OCI-LY1 (cell line): ENCODE results near the gene HEY2.

Experiments used
- EZH2 ChIP-seq: fragments of 200-600 bp; sonication (generic), shearing (Covaris generic); IDR thresholded peaks from 2 replicates; pipeline ENCODE4 v1.8.0; 2017; ENCODE audit warnings: borderline replicate concordance, mixed run types, mild to moderate bottlenecking, antibody characterized with exemption, low read length, moderate library complexity, mixed read lengths
- TF ChIP-seq, protein P1 (sequence below): fragments of 200-600 bp; sonication (generic), shearing (Covaris generic); IDR thresholded peaks from 2 replicates; pipeline ENCODE4 v1.5.1; 2017; ENCODE audit warnings: mild to moderate bottlenecking, antibody characterized with exemption, low read length, moderate library complexity, mixed read lengths

DNA sequence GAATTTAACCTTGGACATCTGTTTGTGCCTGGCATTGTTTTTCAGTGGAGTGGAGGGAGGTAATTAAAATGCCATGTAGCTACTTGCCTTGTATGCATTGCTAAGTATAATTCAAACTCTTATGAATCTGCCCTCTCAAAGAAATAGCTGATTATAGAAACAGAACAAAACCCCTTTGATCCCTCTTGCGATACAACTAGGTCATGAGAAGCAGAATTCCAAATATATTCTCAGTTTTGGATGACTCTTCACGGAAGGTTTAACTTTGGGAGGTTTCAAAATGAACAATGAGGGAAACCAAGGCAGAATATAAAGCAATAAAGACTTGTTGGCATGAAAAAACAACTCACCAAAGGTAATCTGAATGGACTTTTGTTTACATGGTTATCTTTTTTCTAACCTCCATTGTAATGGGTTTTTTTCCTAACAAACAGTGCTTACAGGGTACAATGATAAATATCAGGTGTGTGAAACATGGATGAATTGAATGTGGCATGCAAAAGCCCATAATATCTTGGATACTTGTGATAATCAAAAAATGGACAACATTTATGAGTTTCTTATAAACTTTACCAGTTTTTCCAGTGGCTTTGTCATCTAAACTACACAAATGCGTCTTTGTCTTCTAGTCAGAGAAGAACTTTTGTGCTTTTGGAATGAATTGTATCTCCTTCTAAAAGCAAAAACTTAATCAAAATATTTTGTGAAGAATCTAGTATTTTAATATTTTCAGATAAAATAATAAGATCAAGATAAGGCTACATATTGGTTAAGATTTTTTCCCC, 15.7 kb upstream of the HEY2 start:
- no peak for TF ChIP-seq EZH2
- TF ChIP-seq, protein P1, sequence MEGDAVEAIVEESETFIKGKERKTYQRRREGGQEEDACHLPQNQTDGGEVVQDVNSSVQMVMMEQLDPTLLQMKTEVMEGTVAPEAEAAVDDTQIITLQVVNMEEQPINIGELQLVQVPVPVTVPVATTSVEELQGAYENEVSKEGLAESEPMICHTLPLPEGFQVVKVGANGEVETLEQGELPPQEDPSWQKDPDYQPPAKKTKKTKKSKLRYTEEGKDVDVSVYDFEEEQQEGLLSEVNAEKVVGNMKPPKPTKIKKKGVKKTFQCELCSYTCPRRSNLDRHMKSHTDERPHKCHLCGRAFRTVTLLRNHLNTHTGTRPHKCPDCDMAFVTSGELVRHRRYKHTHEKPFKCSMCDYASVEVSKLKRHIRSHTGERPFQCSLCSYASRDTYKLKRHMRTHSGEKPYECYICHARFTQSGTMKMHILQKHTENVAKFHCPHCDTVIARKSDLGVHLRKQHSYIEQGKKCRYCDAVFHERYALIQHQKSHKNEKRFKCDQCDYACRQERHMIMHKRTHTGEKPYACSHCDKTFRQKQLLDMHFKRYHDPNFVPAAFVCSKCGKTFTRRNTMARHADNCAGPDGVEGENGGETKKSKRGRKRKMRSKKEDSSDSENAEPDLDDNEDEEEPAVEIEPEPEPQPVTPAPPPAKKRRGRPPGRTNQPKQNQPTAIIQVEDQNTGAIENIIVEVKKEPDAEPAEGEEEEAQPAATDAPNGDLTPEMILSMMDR = no peak
